CD4-positive, alpha-beta memory T cell (primary cell): ENCODE measurements around the gene TRIM74. TPM values are rescaled to one million over a fixed set of nuclear protein-coding genes. Genes with fewer than 3 reads are reported as not detected.

Source experiments
- polyA plus RNA-seq, 2 donors: library from polyadenylated mRNA; unstranded; fragments of 300-500 nt; fragmentation: Illumina TruSeq; gene quantifications; one replicate each; pipeline ENCODE4 v1.2.3, GENCODE V29; 2021
- total RNA-seq, 2 experiments: library from RNA; stranded (reverse); gene quantifications; one replicate each; pipeline ENCODE4 v1.2.3, GENCODE V29; 2021

Gene TRIM74
- total and polyA plus RNA-seq, 4 experiments from 2014 or later: 0.34 to 6.0 (median 5.2) TPM; not detected in 1

Other genes starting within 250 kb of the TRIM74 start
- 1 to 10 TPM; 7.7 to 8.4 TPM for gene TYW1B, start 141.3 kb downstream of the TRIM74 start, total RNA-seq
- gene TYW1B, start 141.3 kb downstream of the TRIM74 start, polyA plus RNA-seq: 1 to 10 TPM in 1 of 2 donors, under 1 TPM in 1; 0.30 to 2.3 TPM
- 10 to 100 TPM; 54.3 to 56.0 TPM for gene POM121, start 44.4 kb downstream of the TRIM74 start, total RNA-seq
- gene POM121, start 44.4 kb downstream of the TRIM74 start, polyA plus RNA-seq: 10 to 100 TPM in 1 of 2 donors, 1 to 10 TPM in 1; 2.8 to 18.3 TPM
- not detected for gene SPDYE8, start 60.3 kb upstream of the TRIM74 start, total RNA-seq
- gene SPDYE8, start 60.3 kb upstream of the TRIM74 start, polyA plus RNA-seq: under 1 TPM in 1 of 2 donors, not detected in 1; 0.10 TPM
- gene SPDYE11, start 88.4 kb upstream of the TRIM74 start, total RNA-seq: not detected
- under 1 TPM in 1 of 2 donors, not detected in 1; 0.10 TPM for gene SPDYE11, start 88.4 kb upstream of the TRIM74 start, polyA plus RNA-seq
- gene SPDYE9, start 116.6 kb upstream of the TRIM74 start, total RNA-seq: not detected
- gene SPDYE9, start 116.6 kb upstream of the TRIM74 start, polyA plus RNA-seq: under 1 TPM in 1 of 2 donors, not detected in 1; 0.10 TPM